ENCODE results near the gene EPB41L4A.
"Not testable (repeated sequence)": the region's sequence is repeated elsewhere in the genome, so short reads cannot be mapped to it uniquely, and the experiment has no call there.

Gene EPB41L4A

DNA sequence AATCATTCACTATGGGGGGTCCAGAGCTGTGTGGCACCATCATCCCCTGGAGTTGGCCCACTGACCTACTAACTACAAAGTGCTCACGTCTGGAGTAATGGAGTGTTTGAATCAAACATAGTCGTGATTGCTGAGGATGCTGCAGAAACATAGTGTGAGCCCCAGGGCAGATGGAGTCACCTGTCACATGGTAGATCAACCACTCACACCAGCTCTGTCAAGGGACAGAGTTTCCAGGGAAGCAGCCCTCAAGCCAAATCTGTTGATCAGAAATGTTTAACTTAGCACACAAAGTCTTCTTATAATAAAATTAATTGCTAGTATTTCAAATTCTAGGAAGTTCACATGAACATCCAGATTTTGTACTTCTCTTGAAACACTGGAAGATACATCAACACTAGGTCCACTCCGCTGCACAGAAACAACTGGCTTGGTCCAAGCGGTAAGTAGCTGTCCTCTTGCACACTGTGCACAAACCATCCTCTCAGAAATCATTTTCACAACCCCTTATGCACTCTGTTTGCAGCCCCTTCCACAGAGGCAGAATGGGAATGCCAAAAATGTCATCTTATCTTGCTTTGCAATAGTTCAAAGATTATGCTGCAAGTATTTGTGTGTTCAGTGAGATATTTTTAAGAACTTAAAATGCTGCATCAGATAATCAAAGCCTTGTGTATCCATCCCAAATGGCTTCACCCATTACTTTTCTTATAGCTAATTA, 191.0 kb downstream of the EPB41L4A start:
- no peak for DNase-seq (ENCODE audit: extremely low spot score)
- CTCF ChIA-PET = interaction anchor here (1.0 to 1.1 kb wide), 2 partner anchors 9 to 15 kb away, joined by 3 read pairs; no protein-coding TSS in a partner anchor
- POLR2A ChIA-PET = no interaction called here
- TF ChIP-seq, protein P1, sequence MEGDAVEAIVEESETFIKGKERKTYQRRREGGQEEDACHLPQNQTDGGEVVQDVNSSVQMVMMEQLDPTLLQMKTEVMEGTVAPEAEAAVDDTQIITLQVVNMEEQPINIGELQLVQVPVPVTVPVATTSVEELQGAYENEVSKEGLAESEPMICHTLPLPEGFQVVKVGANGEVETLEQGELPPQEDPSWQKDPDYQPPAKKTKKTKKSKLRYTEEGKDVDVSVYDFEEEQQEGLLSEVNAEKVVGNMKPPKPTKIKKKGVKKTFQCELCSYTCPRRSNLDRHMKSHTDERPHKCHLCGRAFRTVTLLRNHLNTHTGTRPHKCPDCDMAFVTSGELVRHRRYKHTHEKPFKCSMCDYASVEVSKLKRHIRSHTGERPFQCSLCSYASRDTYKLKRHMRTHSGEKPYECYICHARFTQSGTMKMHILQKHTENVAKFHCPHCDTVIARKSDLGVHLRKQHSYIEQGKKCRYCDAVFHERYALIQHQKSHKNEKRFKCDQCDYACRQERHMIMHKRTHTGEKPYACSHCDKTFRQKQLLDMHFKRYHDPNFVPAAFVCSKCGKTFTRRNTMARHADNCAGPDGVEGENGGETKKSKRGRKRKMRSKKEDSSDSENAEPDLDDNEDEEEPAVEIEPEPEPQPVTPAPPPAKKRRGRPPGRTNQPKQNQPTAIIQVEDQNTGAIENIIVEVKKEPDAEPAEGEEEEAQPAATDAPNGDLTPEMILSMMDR (IDR thresholded peaks at IDR 0.05; ENCODE audit: control extremely low read depth, extremely low read depth, low read depth, missing control alignments) = no peak

DNA sequence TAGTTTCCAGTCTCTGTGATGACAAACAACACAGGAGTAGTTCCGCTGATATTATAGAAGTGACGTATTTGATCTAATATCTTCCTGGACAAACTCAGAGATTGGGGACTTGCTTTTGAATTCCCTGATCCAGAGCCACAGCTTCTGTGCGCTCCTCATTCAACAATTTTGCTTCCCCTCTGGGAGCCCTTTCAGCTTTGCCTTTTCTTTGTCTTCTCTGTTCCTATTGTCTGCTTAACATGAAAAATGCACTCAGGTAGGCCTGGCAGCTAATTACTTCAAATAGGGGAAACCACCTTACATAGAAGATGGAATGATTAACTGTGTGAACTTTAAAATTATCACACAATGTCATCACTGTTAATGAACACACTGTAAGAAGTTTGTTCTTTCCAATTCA, 192.9 kb downstream of the EPB41L4A start:
- DNase-seq (ENCODE audit: extremely low spot score) = no peak
- CTCF ChIA-PET = no interaction called here
- POLR2A ChIA-PET = no interaction called here
- TF ChIP-seq, protein P1 (IDR thresholded peaks at IDR 0.05; ENCODE audit: control extremely low read depth, extremely low read depth, low read depth, missing control alignments) = no peak

DNA sequence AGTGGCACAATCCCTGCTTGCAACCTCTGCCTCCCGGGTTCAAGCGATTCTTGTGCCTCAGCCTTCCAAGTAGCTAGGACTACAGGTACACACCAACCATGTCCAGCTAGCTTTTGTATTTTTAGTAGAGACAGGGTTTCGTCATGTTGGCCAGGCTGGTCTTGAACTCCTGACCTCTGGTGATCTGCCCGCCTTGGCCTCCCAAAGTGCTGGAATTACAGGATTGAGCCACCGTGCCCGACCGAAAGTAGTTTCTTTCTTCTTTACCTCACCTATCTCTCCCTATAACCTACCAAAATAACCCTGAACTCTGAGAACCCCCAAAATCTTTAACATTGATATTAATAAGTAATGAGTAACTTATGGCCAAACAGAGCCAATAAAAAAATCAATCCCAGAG, 196.1 kb downstream of the EPB41L4A start:
- CTCF ChIA-PET; POLR2A ChIA-PET; DNase-seq (ENCODE audit: extremely low spot score): not testable (repeated sequence)

GRCh38 chr5:112221128-112221527, 197.9 kb downstream of the EPB41L4A start:
- TF ChIP-seq, protein P1 (IDR thresholded peaks at IDR 0.05; ENCODE audit: control extremely low read depth, extremely low read depth, low read depth, missing control alignments) = no peak
- POLR2A ChIA-PET = no interaction called here

GRCh38 chr5:112219000-112219399, 200.1 kb downstream of the EPB41L4A start:
- CTCF ChIA-PET = interaction anchor here (0.8 to 1.8 kb wide), 2 partner anchors 12 to 42 kb away, joined by 3 read pairs; no protein-coding TSS in a partner anchor
- POLR2A ChIA-PET = no interaction called here
- TF ChIP-seq, protein P1 (IDR thresholded peaks at IDR 0.05; ENCODE audit: control extremely low read depth, extremely low read depth, low read depth, missing control alignments) = no peak

More at GRCh38 chr5:112221128-112221527, 197.9 kb downstream of the EPB41L4A start:
- CTCF ChIA-PET = interaction anchor here (0.7 kb wide), 1 partner anchor 12 kb away, joined by 3 read pairs; no protein-coding TSS in a partner anchor
- no peak for DNase-seq (ENCODE audit: extremely low spot score)

DNA sequence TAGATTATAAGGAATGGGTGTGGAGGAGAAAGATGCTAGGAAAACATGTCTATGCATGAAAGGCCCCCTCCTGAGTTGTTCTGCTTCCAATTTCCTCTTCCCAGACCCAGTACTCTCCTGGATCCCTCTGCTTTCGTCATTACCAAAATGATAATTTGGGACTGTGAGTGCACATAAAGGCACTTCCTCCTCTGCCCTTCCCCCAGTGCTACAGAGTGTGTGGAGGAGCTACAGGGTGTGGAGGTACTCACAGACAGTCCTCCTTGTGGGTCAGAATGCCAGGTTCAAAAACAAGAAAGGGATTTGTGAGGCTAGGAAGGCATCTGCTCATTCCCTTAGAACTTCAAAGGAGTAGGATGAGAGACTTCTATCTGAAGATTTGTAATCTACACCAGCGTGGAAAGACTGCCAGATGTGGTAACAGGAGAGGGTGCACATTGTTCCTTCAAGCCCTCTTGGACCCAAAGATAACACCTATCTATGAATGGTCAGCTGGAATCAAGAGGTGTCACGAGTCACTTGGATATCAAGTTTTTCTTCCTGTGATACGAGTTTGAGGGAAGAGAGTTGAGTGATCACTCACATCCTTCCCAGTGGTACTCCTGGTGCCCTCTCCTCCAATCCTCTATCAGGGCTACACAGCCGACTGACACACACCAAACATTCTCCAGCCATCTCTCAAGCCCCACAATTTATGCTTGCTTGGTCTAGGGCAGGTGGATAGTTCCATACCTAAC, 201.1 kb downstream of the EPB41L4A start:
- DNase-seq (ENCODE audit: extremely low spot score) = no peak
- POLR2A ChIA-PET = no interaction called here
- TF ChIP-seq, protein P1 (IDR thresholded peaks at IDR 0.05; ENCODE audit: control extremely low read depth, extremely low read depth, low read depth, missing control alignments) = no peak
- CTCF ChIA-PET = interaction anchor here (0.8 to 1.8 kb wide), 2 partner anchors 13 to 43 kb away, joined by 3 read pairs; no protein-coding TSS in a partner anchor

More at GRCh38 chr5:112219000-112219399, 200.1 kb downstream of the EPB41L4A start:
- no peak for DNase-seq (ENCODE audit: extremely low spot score)

- ChIA-PET POLR2A (no interaction called here), CTCF (interaction anchor here (1.0 to 2.1 kb wide), 5 partner anchors 8 to 204 kb away, joined by 3 to 10 read pairs (median 3); no protein-coding TSS in a partner anchor)
- DNase-seq (ENCODE audit: extremely low spot score) = no peak
- TF ChIP-seq, protein P1 (IDR thresholded peaks at IDR 0.05; ENCODE audit: control extremely low read depth, extremely low read depth, low read depth, missing control alignments) = no peak
Observed at GRCh38 chr5:112216140-112216539, 202.9 kb downstream of the EPB41L4A start.

Data from GM10248 (cell line).